M059J (cell line): ENCODE measurements around the gene AASS. TPM values are rescaled to one million over a fixed set of nuclear protein-coding genes. Genes with fewer than 3 reads are reported as not detected.

ENCODE experiments used
- DNase-seq: peaks from one replicate; pipeline ENCODE4 v3.0.0-alpha.2; 2012; ENCODE audit warnings: low read depth
- total RNA-seq: library from RNA; depleted of rRNA; stranded (reverse); fragments of >200 nt; shearing (Covaris generic); gene quantifications from 2 replicates; pipeline ENCODE4 v1.2.3, GENCODE V29; 2014

Gene AASS
- total RNA-seq, 1 experiment from 2014 or later: 4.7 TPM

DNA sequence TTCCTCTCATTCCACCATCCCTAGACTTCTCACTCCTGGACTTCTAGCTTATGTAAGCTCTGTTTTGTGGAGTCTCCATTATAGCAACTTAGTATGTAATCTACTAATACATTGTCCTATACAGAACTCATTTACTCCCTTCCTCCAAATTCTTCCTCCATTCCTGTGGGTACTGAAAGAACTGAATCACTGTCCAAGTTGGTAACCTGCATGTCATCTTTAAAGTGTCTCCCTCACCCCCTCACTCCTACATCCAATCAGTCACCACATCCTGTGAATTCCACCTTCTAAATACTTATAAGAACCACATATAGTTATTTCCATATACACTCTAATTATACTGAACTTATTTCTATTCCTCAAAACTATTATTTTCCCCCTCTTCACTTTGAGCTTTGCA is 20.3 kb downstream of the AASS start:
- DNase-seq: no peak

DNA sequence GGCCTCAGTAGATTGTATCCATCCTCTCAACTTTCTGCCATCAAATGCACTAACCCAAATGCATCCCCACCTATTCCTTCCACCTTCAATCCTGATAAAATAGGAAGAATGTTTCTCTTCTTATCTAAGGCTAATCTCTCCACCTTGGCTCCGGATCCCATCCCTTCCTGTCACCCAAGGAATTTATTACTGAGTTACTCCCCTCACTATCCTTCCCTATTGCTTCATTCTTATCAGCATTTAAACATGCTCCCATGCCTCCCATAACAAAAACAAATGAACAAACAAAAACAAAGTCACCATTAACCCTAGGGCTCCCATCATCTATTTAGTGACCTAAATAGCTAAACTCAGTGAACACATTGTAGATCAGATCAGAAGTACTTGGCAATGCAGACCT is 25.3 kb downstream of the AASS start:
- no peak for DNase-seq

DNA sequence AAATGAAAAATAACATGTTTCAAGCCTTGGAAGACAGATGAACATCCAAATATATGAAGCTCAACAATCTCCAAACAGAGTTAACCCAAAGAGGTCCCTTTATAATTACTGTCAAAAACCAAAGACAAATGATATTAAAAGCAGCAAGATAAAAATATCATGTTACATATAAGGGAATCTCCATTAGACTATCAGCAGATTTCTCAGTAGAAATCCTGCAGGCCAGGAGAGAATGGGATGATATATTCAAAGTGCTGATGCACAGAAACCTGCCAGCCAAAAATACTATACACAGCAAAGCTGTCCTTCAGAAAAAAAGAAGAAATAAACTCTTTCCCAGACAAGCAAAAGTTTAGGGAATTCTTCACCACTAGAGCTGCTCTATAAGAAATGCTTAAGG is 41.0 kb downstream of the AASS start:
- DNase-seq: no peak

DNA sequence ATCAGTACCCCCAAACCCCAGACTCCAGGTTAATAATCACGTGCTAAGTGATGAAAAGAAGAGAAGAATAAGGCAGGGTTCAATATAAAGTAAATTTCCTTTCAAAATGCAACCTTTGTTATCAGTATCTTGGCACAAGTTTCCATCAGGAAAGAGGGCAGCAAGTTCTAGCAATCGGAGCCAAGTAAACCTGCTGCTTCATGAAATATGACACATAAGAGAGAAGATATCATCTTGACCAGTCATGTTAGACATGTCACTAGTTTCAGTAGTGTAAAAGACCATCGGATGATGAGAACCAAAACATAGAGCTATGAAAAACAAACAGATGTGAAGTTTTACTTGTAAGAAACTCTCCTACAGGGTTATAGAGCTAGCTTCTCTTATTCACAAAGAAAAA is 44.0 kb downstream of the AASS start:
- DNase-seq: no peak

DNA sequence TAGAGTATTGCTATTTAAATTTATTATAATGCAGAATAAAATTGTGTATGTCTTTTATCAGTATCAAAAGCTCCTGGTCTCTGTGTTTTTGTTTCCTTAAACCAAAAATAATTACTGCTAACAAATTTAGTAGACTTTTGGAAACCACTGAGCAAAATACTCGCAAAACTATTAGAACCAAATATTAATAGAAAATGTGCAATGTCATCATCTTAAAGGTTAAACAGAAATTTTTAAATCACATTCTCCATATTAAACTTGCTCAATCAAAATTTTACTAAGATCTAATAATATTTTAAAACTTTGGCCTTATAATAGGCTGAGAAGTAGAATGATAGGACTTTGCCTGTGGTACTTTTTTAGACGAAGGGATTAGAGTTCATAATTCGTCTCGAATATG is 48.4 kb downstream of the AASS start:
- DNase-seq: no peak

DNA sequence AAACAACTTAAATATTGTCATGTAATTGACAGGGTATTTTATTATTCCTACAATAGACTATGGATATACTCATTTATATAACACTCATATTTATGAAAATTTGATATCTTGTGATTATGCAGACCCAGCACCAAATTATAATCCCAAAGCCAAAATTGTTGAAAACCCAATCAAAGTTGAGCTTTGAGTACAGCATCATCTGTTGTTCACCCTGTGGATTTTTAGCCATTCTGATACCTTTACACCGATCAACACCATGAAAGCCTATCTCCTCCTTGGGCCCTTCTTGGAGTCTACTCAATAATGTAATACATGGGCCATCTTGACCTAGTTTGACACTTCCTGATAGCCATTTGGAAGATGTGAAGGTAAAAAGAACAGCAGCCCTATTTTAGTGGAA is 49.5 kb downstream of the AASS start:
- DNase-seq: no peak

DNA sequence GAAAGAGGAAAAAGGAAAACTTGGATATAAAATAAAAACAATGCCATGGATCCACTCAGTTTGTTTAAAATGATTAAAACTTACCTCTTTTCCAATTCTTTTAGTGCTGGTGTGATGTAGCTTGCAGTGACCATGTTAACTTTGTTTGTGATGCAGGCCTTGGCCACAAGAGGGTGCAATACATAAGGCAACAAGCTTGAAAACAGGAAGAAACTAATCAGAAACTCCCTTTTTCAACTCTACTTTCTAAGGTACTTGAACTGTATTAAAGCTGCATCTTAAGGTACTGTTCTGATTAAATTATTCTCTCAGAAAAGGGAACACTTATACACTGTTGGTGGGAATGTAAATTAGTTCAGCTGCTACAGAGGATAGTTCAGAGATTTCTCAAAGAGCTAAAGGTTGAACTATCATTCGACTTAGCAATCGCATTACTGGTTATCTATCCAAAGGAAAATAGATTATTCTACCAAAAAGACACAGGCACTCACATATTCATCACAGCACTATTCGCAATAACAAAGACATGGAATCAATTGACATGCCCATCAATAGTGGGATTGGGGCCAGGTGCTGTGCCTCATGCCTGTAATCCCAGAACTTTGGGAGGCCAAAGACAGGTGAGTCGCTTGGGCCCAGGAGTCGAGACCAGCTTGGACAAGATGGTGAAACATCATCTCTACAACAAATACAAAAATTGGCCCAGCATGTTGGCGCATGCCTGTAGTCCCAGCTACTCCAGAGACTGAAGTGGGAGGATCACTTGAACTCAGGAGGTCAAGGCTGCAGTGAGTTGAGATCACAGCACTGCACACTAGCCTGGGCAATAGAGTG is 50.9 kb downstream of the AASS start:
- peak; percentile 63 for DNase-seq

DNA sequence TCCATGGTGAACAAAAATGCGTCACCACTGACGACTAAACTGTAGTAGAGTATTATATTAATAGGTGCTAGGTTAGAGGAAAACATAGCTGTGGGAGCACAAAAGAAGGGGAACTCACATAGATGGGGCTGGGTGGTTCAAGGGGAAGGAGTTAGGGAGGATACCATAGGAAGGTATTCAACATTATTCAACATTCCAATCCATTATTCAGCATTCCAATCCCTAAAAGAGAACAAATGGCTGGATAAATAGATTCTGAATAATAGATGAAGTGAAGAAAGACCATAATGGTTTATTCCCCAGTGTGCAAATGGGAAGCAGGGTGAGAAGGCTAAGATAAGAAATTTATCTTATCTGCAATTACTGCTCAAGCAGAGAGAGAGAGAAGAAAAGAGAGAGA is 61.4 kb downstream of the AASS start:
- no peak for DNase-seq

DNA sequence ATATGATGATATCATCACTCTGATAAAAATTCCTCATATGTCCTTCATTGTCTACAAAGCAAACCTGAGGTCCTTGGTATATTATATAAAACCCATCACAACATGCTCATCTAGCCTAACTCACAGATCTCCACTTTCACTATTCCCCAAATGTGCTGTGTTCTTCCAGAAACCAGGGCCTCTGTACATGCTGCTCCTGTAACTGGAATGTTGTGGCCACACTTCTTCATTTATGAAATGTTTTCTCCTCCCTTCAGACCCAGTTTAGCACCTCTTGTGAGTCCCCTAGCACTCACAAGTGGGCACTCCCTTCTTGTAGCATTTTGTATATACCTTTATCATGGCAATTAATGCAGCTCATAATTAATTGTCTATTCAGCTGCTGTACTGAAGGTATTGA is 61.9 kb downstream of the AASS start:
- no peak for DNase-seq

DNA sequence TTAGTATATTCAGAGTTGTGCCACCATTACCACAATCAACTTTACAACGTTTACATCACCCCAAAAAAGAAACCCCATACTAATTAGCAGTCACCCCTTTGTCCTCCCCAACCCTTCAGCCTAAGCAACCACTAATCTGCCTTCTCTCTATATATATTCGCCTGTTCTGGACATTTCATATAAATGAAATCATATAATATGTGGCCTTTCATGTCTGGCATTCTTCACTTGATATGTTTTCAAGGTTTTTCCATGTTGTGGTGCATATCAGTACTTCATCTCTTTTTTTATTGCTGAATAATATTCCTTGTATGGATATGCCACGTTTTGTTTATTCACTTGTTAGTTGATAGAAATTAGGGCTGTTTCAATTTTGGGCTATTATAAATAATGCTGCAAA is 70.4 kb downstream of the AASS start:
- DNase-seq: no peak

DNA sequence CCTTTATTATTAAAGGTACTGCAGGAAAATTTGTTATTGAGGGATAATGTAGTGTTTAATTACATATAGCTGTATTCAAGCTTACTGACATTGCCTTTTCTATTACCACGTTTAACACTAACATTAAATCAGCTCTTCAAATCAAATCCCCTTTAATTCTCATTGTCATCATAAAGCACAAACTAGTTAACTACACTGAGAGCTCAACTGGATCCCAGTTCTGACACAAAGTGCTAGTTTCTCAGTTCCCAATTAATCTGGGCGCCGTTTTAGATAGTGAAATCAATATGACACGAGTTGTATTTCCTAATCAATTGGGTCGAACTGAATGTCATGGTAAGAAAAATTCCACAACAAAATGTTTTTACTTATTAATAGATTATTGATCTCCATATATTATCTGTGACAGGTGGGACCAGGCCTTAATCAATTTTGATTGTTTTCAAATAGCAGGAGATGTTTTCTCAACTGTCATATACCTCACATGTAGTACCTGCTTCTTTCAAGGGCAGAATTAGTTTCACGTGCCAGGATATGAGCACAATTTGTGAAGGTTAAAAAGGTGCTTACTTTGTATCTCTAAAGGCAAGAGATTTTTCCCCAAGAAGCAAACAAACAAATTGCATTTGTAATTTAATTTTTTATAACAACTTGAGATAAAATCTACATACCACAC is 71.0 kb downstream of the AASS start:
- no peak for DNase-seq

DNA sequence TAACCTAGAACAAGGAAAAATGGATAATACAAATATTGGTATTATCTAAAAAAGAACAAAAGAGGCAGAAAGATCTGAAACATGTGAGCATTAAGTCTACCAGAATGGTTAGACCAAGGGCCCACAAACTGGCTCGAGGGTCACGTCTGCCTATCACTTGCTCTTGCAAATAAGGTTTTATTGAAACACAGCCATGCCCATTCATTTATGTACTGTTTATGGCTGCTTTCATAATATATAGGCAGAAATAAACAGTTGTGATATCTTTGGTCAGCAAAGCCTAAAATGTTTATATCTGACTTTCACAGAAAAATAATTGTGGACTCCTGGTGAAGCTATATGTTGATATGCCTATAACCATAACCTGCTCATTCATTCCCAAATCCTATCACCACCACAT is 71.8 kb downstream of the AASS start:
- no peak for DNase-seq

DNA sequence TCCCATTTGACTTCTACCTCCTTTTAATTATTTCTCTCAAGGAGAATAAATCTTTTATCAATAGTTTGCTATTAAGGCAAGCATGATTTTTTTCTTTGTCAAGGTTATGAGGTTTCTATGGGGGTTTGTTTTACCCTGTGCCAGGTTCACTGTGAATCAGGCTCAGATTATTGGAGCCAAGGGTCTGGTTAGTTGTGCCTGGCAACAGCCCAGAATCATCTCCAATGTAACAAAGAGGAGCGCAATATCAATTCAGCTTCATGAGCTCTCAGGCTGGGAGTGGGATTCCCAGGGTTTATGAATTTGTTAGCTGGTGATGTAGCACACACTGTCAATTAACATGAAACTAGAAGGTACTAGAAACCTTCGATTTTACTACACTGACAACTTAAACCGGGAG is 73.2 kb downstream of the AASS start:
- no peak for DNase-seq

DNA sequence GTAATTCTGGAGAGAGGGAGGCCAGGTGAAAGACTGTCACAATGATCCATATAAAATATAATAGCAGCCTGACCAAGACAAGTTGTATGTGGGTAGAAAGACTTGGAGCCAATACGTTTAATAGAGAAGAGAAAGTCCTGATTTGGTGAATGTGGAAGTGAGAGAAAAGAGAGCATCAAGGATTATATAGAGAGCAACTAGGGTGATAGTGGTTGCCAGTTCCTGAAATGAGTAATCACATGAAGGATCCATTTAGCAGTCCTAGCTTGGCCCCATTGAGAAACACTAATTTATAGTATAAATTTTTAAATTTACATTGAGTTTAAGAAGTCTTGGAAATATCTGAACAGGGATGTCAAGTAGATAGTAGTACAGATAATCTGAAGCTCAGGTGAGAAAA is 74.0 kb downstream of the AASS start:
- no peak for DNase-seq

DNA sequence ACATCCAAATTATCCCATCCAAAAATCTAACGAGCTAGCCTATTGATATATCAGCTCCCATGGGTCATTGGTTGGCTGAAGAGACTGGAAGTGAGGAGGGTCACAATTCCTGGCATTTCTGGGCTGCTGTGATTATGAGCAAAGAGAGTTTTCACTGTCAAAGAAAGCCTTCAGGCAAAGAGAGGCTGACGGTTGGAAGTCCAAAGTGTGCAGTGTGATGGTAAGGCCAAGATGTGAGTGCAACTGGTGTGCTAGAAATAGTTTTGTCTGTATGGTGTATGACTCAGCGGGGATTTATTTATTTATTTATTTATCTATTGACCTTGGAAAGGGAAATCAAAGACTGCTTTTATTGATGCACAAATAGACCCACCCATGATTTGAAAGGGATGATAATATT is 75.0 kb downstream of the AASS start:
- DNase-seq: no peak

DNA sequence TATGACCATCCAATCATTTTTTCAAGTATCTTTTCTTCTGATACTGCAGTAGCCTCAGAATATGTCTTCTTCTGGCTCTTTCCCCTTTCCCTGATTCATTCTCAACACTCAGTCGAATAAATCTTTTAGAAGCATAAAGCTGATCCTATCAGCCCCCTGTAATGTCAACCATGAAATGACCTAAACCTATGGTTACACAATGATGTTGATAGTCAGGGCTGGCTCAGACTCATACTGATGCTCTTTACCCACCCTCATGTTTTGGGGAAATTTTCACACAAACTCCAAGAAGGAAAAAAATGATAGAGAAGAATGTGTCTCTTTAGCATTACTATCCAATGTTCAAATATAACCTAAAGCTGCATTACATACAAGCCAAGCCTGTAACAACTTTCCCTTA is 76.0 kb downstream of the AASS start:
- DNase-seq: no peak

DNA sequence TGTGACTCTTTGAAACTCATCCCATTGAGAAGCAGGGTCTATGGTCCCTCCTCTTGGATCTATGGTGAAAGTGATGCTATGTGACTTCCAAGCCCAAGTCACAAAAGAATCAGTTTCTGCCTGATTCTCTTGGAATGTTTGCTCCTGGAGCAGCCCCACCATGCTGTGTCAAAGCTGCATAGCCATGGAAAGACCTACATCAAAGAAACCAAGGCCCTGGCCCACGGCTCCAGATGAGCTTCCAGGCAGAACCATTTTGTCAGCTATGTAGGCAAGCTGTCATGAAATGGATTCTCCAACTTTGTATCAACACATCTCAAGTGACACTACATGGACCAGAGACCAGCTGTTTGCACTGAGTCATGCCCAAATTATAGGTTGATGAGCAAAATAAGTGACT is 77.0 kb downstream of the AASS start:
- no peak for DNase-seq

DNA sequence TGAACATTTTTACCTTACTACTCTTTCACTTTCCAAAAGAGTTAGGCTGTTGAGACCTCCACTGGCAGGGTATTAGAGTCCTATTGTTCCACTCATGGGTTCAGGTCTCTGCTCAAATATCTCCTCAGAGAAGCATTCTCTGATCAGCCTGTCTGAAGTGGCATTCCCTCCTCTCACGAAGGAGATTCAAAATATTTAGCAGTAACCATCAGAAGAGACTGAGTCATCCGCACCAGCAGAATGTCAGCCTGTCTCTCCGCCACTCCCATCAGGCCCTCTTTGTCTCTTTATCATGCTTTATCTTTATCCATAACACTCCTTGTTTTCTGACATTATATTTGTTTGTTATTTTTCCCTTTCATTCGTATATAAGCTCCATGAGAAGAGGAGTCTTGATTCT is 79.1 kb downstream of the AASS start:
- DNase-seq: no peak

DNA sequence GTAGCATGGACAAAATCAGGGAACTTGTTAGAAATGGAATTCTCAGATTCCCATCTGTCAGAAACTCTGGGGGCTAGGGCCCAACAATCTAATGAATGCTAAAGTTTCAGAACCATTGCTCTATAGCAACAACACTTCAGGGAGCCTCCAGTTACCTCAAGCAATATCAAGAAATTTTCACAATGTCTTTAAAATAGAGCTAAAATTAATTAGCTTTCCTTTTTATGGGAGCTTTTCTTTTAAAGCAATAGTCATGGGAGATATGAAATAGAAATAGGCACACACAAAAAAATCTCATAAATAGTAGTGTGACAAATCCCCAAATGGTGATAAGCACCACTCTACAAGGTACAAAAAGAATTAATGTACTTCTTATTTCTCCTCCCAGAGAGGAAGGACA is 80.9 kb downstream of the AASS start:
- no peak for DNase-seq

DNA sequence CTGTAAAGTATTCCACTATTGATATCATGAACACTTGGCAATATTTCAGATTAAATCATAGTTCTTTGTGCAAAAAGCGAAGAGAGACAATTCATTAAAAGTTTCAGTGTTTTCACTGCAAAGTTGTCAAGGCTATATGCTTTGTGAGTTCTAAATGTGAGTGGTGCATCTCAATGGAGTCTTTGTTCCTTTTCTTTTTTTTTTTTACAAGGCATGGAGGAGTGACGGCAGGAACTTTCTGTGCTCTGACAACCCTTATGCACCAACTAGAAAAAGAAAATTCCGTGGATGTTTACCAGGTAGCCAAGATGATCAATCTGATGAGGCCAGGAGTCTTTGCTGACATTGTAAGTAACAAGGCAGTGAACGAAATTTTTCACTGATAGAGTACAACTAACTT is 84.5 kb downstream of the AASS start:
- DNase-seq: no peak

DNA sequence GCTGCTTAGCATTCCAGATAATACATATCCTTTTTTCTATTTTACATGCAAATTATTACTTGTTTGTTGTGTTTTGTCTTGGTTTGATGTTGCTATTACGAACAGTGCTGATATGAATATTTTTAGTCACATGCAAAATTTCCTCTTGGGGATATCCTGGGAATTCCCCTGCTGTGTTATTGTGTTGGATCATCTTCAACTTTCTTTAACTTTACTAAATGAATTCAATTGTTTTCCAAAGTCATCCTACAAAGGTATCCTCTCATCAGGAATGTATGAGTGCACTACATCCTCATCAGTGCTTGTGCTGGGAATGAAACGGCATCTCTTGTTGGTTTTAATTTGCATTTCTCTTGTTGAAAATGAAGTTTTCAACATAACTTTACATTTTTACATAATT is 87.1 kb downstream of the AASS start:
- DNase-seq: no peak

DNA sequence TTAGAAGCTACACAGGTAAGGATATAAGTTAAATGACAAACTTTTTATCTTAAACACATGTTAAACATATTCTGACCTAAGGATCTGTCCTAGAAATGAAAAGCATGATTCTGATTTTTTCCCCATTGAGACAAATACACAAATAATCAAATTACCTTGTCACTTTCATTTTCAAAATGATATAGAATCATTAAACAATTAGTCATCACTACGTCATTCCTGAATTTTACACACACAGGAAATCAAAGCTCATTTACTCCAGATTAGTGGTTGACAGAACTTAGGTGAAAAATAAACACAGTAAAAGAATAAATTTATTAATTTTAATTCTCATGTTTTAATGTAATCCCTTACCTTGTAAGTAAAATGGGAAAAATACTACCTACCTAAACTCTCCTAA is 89.0 kb downstream of the AASS start:
- no peak for DNase-seq

DNA sequence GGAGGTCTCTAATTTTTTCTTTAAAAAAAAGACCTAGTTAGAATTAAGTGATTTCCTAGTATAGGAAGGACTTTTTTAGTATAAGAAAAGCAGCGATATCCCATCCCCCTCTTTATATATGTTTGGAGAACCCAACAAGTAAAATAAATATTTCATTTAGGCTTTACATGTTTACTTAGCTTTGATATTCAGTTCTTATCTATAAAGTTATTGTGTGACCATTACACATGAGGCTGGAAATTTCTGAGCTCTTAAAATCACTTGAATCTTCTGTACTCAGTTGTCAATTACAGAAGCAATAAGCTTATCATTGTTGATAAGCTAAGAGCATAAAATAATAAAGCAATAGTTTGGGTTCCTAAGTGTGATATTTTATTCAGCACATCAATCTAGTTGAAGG is 89.7 kb downstream of the AASS start:
- no peak for DNase-seq

DNA sequence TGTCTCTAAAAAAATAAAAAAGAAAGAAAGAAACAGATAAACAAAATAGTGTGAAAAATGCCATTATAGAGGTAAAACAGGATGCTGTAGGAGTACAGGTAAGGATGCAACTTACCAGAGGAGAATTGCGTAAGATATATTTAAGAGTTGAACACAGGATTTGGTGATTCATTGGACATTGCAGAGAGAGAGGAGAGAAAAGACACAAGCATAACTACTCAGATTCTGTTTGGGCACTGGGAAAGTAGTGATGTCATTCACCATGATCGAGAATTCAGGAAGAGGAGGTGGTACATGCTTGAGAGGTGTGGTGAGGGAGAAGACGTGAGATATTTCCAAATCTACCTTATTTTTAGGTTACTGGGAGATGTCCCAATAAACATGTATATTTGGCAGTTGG is 97.6 kb downstream of the AASS start:
- no peak for DNase-seq
